Activated CD8-positive, alpha-beta T cell treated with anti-CD3 and anti-CD28 coated beads for 36 hours (primary cell): ENCODE results near the gene KIF13A. TPM values are rescaled to one million over a fixed set of nuclear protein-coding genes. Genes with fewer than 3 reads are reported as not detected.

Experiments used
- ATAC-seq: fragments of 200-7000 bp; cut with Tn5 transposase; one replicate; pipeline ENCODE4 v1.10.0; 2021; ENCODE audit warnings: mild to moderate bottlenecking, moderate library complexity
- CTCF ChIA-PET: fragments of 350-600 bp; sonication (Branson Sonifier 250); formaldehyde crosslinking; loops from one replicate; lab custom pipeline; 2021; ENCODE audit warnings: antibody characterized with exemption; lab: Charles Lee
- POLR2A ChIA-PET: fragments of 350-600 bp; sonication (Branson Sonifier 250); formaldehyde crosslinking; loops from one replicate; lab custom pipeline; 2021; ENCODE audit warnings: antibody characterized with exemption; lab: Charles Lee
- DNase-seq: peaks from one replicate; pipeline ENCODE4 v3.0.0-alpha.2; 2020
- H3K27ac Mint-ChIP-seq: one replicate; pipeline ENCODE4 v1.8.0; 2021; ENCODE audit warnings: mild to moderate bottlenecking, mixed read lengths
- H3K27me3 Mint-ChIP-seq: one replicate; pipeline ENCODE4 v1.8.0; 2021; ENCODE audit warnings: mixed read lengths
- H3K36me3 Mint-ChIP-seq: one replicate; pipeline ENCODE4 v1.8.0; 2021; ENCODE audit warnings: low read depth, mixed read lengths
- H3K4me1 Mint-ChIP-seq: one replicate; pipeline ENCODE4 v1.8.0; 2021; ENCODE audit warnings: low read depth, mixed read lengths
- H3K4me3 Mint-ChIP-seq: one replicate; pipeline ENCODE4 v1.8.0; 2021; ENCODE audit warnings: mild to moderate bottlenecking, moderate library complexity, mixed read lengths
- H3K9me3 Mint-ChIP-seq: one replicate; pipeline ENCODE4 v1.8.0; 2021; ENCODE audit warnings: mixed read lengths
- intact Hi-C: fragments of 100-400 bp; cut with micrococcal nuclease; formaldehyde crosslinking; loops from one replicate; pipeline ENCODE4 v1.10.0; 2022
- total RNA-seq, 2 experiments: library from RNA; stranded (reverse); gene quantifications; one replicate each; pipeline ENCODE4 v1.2.3, GENCODE V29; 2021
- TF ChIP-seq, protein P1 (sequence below): fragments of 200-600 bp; IDR thresholded peaks from one replicate; pipeline ENCODE4 v1.8.0; 2022; ENCODE audit warnings: antibody characterized with exemption, mild to moderate bottlenecking

KIF13A gene
- total RNA-seq, 2 experiments from 2014 or later = not detected

GRCh38 chr6:17820055-17820454, 167.4 kb downstream of the KIF13A start:
- ChIA-PET CTCF (interaction anchor here (4.1 kb wide), 1 partner anchor 16 kb away, joined by 19 read pairs; no protein-coding TSS in a partner anchor), POLR2A (interaction anchor here (0.6 kb wide), 1 partner anchor 98 kb away, joined by 3 read pairs; no protein-coding TSS in a partner anchor)
- Mint-ChIP-seq H3K36me3 (no peaks in the 10 kb centered on the region), H3K27me3 (peaks cover 13% of the 10 kb centered on the region), H3K27ac (no peak overlapping the region), H3K4me3 (no peak overlapping the region), H3K9me3 (no peaks in the 10 kb centered on the region), H3K4me1 (no peaks in the 10 kb centered on the region)
- intact Hi-C loops = no loop called here
- no peak for ATAC-seq
- no peak for DNase-seq
- TF ChIP-seq, protein P1, sequence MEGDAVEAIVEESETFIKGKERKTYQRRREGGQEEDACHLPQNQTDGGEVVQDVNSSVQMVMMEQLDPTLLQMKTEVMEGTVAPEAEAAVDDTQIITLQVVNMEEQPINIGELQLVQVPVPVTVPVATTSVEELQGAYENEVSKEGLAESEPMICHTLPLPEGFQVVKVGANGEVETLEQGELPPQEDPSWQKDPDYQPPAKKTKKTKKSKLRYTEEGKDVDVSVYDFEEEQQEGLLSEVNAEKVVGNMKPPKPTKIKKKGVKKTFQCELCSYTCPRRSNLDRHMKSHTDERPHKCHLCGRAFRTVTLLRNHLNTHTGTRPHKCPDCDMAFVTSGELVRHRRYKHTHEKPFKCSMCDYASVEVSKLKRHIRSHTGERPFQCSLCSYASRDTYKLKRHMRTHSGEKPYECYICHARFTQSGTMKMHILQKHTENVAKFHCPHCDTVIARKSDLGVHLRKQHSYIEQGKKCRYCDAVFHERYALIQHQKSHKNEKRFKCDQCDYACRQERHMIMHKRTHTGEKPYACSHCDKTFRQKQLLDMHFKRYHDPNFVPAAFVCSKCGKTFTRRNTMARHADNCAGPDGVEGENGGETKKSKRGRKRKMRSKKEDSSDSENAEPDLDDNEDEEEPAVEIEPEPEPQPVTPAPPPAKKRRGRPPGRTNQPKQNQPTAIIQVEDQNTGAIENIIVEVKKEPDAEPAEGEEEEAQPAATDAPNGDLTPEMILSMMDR = no peak

GRCh38 chr6:17817763-17818162, 169.7 kb downstream of the KIF13A start:
- H3K4me1 Mint-ChIP-seq = no peaks in the 10 kb centered on the region
- no peak overlapping the region for H3K27ac Mint-ChIP-seq
- H3K36me3 Mint-ChIP-seq = no peaks in the 10 kb centered on the region
- no peaks in the 10 kb centered on the region for H3K9me3 Mint-ChIP-seq
- intact Hi-C loops = loop anchor here (5.0 to 10.0 kb wide), 2 partner anchors 235 to 663 kb away; no protein-coding TSS in a partner anchor
- no peak for ATAC-seq
- H3K27me3 Mint-ChIP-seq = peaks cover 10% of the 10 kb centered on the region
- TF ChIP-seq, protein P1 = no peak
- H3K4me3 Mint-ChIP-seq = no peak overlapping the region
- no peak for DNase-seq
- CTCF ChIA-PET = interaction anchor here (0.9 to 4.1 kb wide), 5 partner anchors 14 to 116 kb away, joined by 3 to 19 read pairs (median 4); partner anchors contain the start of gene NUP153
- POLR2A ChIA-PET = interaction anchor here (0.6 kb wide), 1 partner anchor 210 kb away, joined by 3 read pairs; no protein-coding TSS in a partner anchor

GRCh38 chr6:17816921-17817611, 170.4 kb downstream of the KIF13A start:
- DNase-seq = no peak
- Mint-ChIP-seq H3K4me3 (no peak overlapping the region), H3K9me3 (no peaks in the 10 kb centered on the region), H3K27me3 (peaks cover 11% of the 10 kb centered on the region), H3K27ac (no peak overlapping the region), H3K4me1 (no peaks in the 10 kb centered on the region), H3K36me3 (no peaks in the 10 kb centered on the region)
- ATAC-seq = no peak
- POLR2A ChIA-PET = no interaction called here
- TF ChIP-seq, protein P1 = no peak
- CTCF ChIA-PET = interaction anchor here (0.9 to 4.1 kb wide), 8 partner anchors 13 to 232 kb away, joined by 3 to 19 read pairs (median 4); partner anchors contain the start of gene NUP153
- intact Hi-C loops = loop anchor here (5.0 to 10.0 kb wide), 2 partner anchors 235 to 662 kb away; no protein-coding TSS in a partner anchor

- TF ChIP-seq, protein P1 = no peak
- ChIA-PET CTCF (interaction anchor here (1.1 to 2.3 kb wide), 2 partner anchors 9 to 230 kb away, joined by 3 to 11 read pairs; no protein-coding TSS in a partner anchor), POLR2A (no interaction called here)
- intact Hi-C loops = loop anchor here (10.0 kb wide), 1 partner anchor 659 kb away; no protein-coding TSS in a partner anchor
- ATAC-seq (no peak), DNase-seq (no peak)
- H3K27ac Mint-ChIP-seq = no peak overlapping the region
- no peaks in the 10 kb centered on the region for H3K4me1 Mint-ChIP-seq
- peaks cover 13% of the 10 kb centered on the region for H3K27me3 Mint-ChIP-seq
- H3K4me3 Mint-ChIP-seq = no peak overlapping the region
- no peaks in the 10 kb centered on the region for H3K9me3 Mint-ChIP-seq
- no peaks in the 10 kb centered on the region for H3K36me3 Mint-ChIP-seq
Observed at GRCh38 chr6:17813542-17813941, 173.9 kb downstream of the KIF13A start.

GRCh38 chr6:17812311-17812710, 175.1 kb downstream of the KIF13A start:
- peaks cover 12% of the 10 kb centered on the region for H3K27me3 Mint-ChIP-seq
- TF ChIP-seq, protein P1 = no peak
- CTCF ChIA-PET = interaction anchor here (2.3 kb wide), 1 partner anchor 8 kb away, joined by 11 read pairs; no protein-coding TSS in a partner anchor
- H3K9me3 Mint-ChIP-seq = peaks cover 5% of the 10 kb centered on the region
- H3K4me3 Mint-ChIP-seq = no peak overlapping the region
- ATAC-seq (no peak), DNase-seq (no peak)
- POLR2A ChIA-PET = no interaction called here
- no peak overlapping the region for H3K27ac Mint-ChIP-seq
- no peaks in the 10 kb centered on the region for H3K36me3 Mint-ChIP-seq
- intact Hi-C loops = loop anchor here (10.0 kb wide), 1 partner anchor 658 kb away; no protein-coding TSS in a partner anchor
- H3K4me1 Mint-ChIP-seq = no peaks in the 10 kb centered on the region
